NT2/D1 (cell line): Measurements from ENCODE around the gene BDNF.

Source experiments
- SUZ12 ChIP-seq: IDR thresholded peaks from 2 replicates; pipeline ENCODE4 v1.6.1; 2011; ENCODE audit not compliant: insufficient read length, insufficient read depth; ENCODE audit errors: extremely low read depth
- YY1 ChIP-seq: IDR thresholded peaks from 2 replicates; pipeline ENCODE4 v1.6.1; 2011; ENCODE audit not compliant: insufficient read length, insufficient read depth
- ZNF274 ChIP-seq: IDR thresholded peaks from 2 replicates; pipeline ENCODE4 v1.6.1; 2011; ENCODE audit warnings: mild to moderate bottlenecking, low read depth, low read length

- TF ChIP-seq ZNF274 (no peak), SUZ12 (no peak), YY1 (no peak)
These were observed 43.3 kb downstream of the BDNF start for GRCh38 chr11:27656806-27657483.
